ENCODE results near the gene ANGPT4. TPM values are rescaled to one million over a fixed set of nuclear protein-coding genes. Genes with fewer than 3 reads are reported as not detected.

Gene ANGPT4
- total RNA-seq (under 1 TPM in 4 of 9 donors, not detected in 5; 0.12 to 0.32 (median 0.21) TPM), polyA plus RNA-seq (under 1 TPM; 0.08 to 0.11 TPM)
- long read RNA-seq, donor 1: 0 reads
- long read RNA-seq, donor 2: 0 reads
- long read RNA-seq, donor 3, partial matches to known transcripts: 0 of 1 reads
- long read RNA-seq, donor 3, other reads (novel, unspliced or antisense): 1 of 1 reads

GRCh38 chr20:916125-916799, at the start of gene ANGPT4:
TSS of gene ANGPT4 (minus strand) at chr20:916334. CDS start at chr20:916214, 120 bp downstream.
- Histone ChIP-seq H3K9me3 (no peaks in the 10 kb centered on the region), H3K4me3 (no peak within 1 kb of the TSS), H3K4me1 (peaks cover 0 to 10% (median 4%) of the 10 kb centered on the region in 12 donors), H3K36me3 (no peaks in the 10 kb centered on the region), H3K27ac (no peak within 1 kb of the TSS), H3K27me3 (no peaks in the 10 kb centered on the region)
- ATAC-seq (peak; percentile 56 to 85 (median 73)), DNase-seq (peak in 1 of 5 donors; percentile 48)
- 28 to 34% (median 31%) methylated on average over 17 to 18 of the region's 18 CpGs for WGBS, 4 donors
- no peak for TF ChIP-seq POLR2A (IDR thresholded peaks at IDR 0.05)
- no peak for TF ChIP-seq CTCF (IDR thresholded peaks at IDR 0.05)
- intact Hi-C loops (cut with DNase I): no loop called here

- ATAC-seq (no peak), DNase-seq (peak in 1 of 5 donors; percentile 49)
- Histone ChIP-seq H3K4me1 (peaks cover 0 to 4% (median 0%) of the 10 kb centered on the region in 12 donors), H3K36me3 (no peaks in the 10 kb centered on the region), H3K4me3 (no peak overlapping the region), H3K27me3 (peaks cover 0 to 49% (median 6%) of the 10 kb centered on the region in 9 donors), H3K9me3 (peaks cover 0 to 5% (median 0%) of the 10 kb centered on the region in 12 donors), H3K27ac (no peak overlapping the region)
- intact Hi-C loops (cut with DNase I): loop anchor here in 2 of 10 donors (10.0 kb wide), 2 partner anchors 221 to 241 kb away; partner anchors contain the start of genes C20orf202 (in 1 of the 2) and TMEM74B (in 1 of the 2)
- TF ChIP-seq CTCF (IDR thresholded peaks at IDR 0.05): no peak
- TF ChIP-seq POLR2A (IDR thresholded peaks at IDR 0.05): no peak
- 67 to 87% (median 83%) methylated on average over 3 to 10 of the region's 10 CpGs for WGBS, 4 donors
Observed at GRCh38 chr20:963795-964194, 47.7 kb upstream of the ANGPT4 start.

GRCh38 chr20:962683-963082, 46.5 kb upstream of the ANGPT4 start:
- ATAC-seq: no peak
- no peaks in the 10 kb centered on the region for H3K36me3 ChIP-seq
- WGBS, 4 donors: 82 to 90% (median 89%) methylated on average over 8 of the region's 8 CpGs
- no peak overlapping the region for H3K27ac ChIP-seq
- DNase-seq: peak in 1 of 5 donors; percentile 19
- TF ChIP-seq CTCF (IDR thresholded peaks at IDR 0.05): no peak
- TF ChIP-seq POLR2A (IDR thresholded peaks at IDR 0.05): no peak
- peaks cover 0 to 4% (median 0%) of the 10 kb centered on the region in 12 donors for H3K4me1 ChIP-seq
- intact Hi-C loops (cut with DNase I): loop anchor here in 2 of 10 donors (10.0 kb wide), 2 partner anchors 222 to 242 kb away; partner anchors contain the start of genes C20orf202 (in 1 of the 2) and TMEM74B (in 1 of the 2)
- peaks cover 0 to 52% (median 8%) of the 10 kb centered on the region in 9 donors for H3K27me3 ChIP-seq
- H3K9me3 ChIP-seq: no peaks in the 10 kb centered on the region
- no peak overlapping the region for H3K4me3 ChIP-seq

GRCh38 chr20:962223-962622, 46.1 kb upstream of the ANGPT4 start:
- intact Hi-C loops (cut with DNase I): loop anchor here in 2 of 10 donors (10.0 kb wide), 2 partner anchors 223 to 243 kb away; partner anchors contain the start of genes C20orf202 (in 1 of the 2) and TMEM74B (in 1 of the 2)
- no peaks in the 10 kb centered on the region for H3K9me3 ChIP-seq
- peaks cover 0 to 51% (median 8%) of the 10 kb centered on the region in 9 donors for H3K27me3 ChIP-seq
- H3K4me1 ChIP-seq: peaks cover 0 to 4% (median 0%) of the 10 kb centered on the region in 12 donors
- TF ChIP-seq POLR2A (IDR thresholded peaks at IDR 0.05) (no peak), CTCF (IDR thresholded peaks at IDR 0.05) (no peak)
- 62 to 70% (median 67%) methylated on average over 3 of the region's 3 CpGs for WGBS, 4 donors
- no peak overlapping the region for H3K4me3 ChIP-seq
- DNase-seq: peak in 1 of 5 donors; percentile 0
- H3K27ac ChIP-seq: no peak overlapping the region
- H3K36me3 ChIP-seq: no peaks in the 10 kb centered on the region
- no peak for ATAC-seq
